Keratinocyte (primary cell): ENCODE measurements around the gene CDH22. TPM values are rescaled to one million over a fixed set of nuclear protein-coding genes. Genes with fewer than 3 reads are reported as not detected.

Experiments used
- DNase-seq: peaks from one replicate; pipeline ENCODE4 v3.0.0-alpha.2; 2011; ENCODE audit warnings: low read depth, missing footprints, low spot score
- FAIRE-seq: peaks from 2 replicates; lab custom pipeline; 2011; peaks lifted over from hg19 to GRCh38; lab: Jason Lieb, UNC
- H2AFZ ChIP-seq: 2 replicates; pipeline ENCODE4 v1.6.0; 2012; ENCODE audit warnings: low read length, control low read depth, inconsistent platforms; ENCODE audit not compliant: control insufficient read depth
- H3K27ac ChIP-seq: 2 replicates; pipeline ENCODE4 v1.5.1; 2011; ENCODE audit warnings: low read length; ENCODE audit not compliant: control insufficient read depth, insufficient read depth
- H3K27me3 ChIP-seq: 3 replicates; pipeline ENCODE4 v1.6.0; 2011; ENCODE audit warnings: low read length; ENCODE audit not compliant: control insufficient read depth, insufficient read depth; ENCODE audit errors: extremely low read depth
- H3K36me3 ChIP-seq, 2 experiments: 2 replicates in 1 of 2; 3 replicates in 1 of 2; pipeline ENCODE4 v1.5.1; 2011; ENCODE audit warnings: low read length in 2 of 2, mild to moderate bottlenecking in 1 of 2; ENCODE audit not compliant: control insufficient read depth in 2 of 2, insufficient read depth in 2 of 2; ENCODE audit errors: extremely low read depth in 1 of 2
- H3K4me1 ChIP-seq: 3 replicates; pipeline ENCODE4 v1.5.1; 2011; ENCODE audit warnings: low read length; ENCODE audit not compliant: control insufficient read depth, insufficient read depth; ENCODE audit errors: extremely low read depth
- H3K4me2 ChIP-seq: 3 replicates; pipeline ENCODE4 v1.6.0; 2011; ENCODE audit warnings: low read depth, low read length; ENCODE audit not compliant: control insufficient read depth, insufficient read depth; ENCODE audit errors: extremely low read depth
- H3K4me3 ChIP-seq, 3 experiments: fragments of 200-600 bp in 1 of 3; sonication (generic) in 1 of 3; 2 replicates in 2 of 3; 3 replicates in 1 of 3; pipeline ENCODE4 v1.5.1; 2011 to 2016; ENCODE audit warnings: low read length in 3 of 3, mild to moderate bottlenecking in 3 of 3, control low read depth in 2 of 3, inconsistent platforms in 1 of 3, low read depth in 1 of 3, mixed read lengths in 1 of 3, mixed run types in 1 of 3, moderate library complexity in 1 of 3; ENCODE audit not compliant: control insufficient read depth in 2 of 3, insufficient read depth in 2 of 3; ENCODE audit errors: extremely low read depth in 1 of 3
- H3K79me2 ChIP-seq: 2 replicates; pipeline ENCODE4 v1.6.0; 2012; ENCODE audit warnings: low read length; ENCODE audit not compliant: control insufficient read depth, insufficient read depth
- H3K9ac ChIP-seq: 3 replicates; pipeline ENCODE4 v1.6.0; 2011; ENCODE audit warnings: low read length; ENCODE audit not compliant: control insufficient read depth, insufficient read depth; ENCODE audit errors: extremely low read depth
- H3K9me1 ChIP-seq: 3 replicates; pipeline ENCODE4 v1.6.0; 2011; ENCODE audit warnings: low read length; ENCODE audit not compliant: control insufficient read depth, insufficient read depth; ENCODE audit errors: extremely low read depth
- H3K9me3 ChIP-seq: 2 replicates; pipeline ENCODE4 v1.5.1; 2012; ENCODE audit warnings: low read depth, low read length; ENCODE audit not compliant: control insufficient read depth
- H4K20me1 ChIP-seq: 3 replicates; pipeline ENCODE4 v1.6.0; 2011; ENCODE audit warnings: low read length; ENCODE audit not compliant: control insufficient read depth, insufficient read depth; ENCODE audit errors: extremely low read depth
- CTCF ChIP-seq, 3 experiments: IDR thresholded peaks in 1 of 3; conservative IDR thresholded peaks in 1 of 3; optimal IDR thresholded peaks in 1 of 3; 2 replicates in 2 of 3; 3 replicates in 1 of 3; pipeline versions ENCODE3 to v1.5.1; 2011; ENCODE audit warnings: low read length in 3 of 3, mild to moderate bottlenecking in 3 of 3, moderate library complexity in 2 of 3, control low read depth in 1 of 3, inconsistent platforms in 1 of 3; ENCODE audit not compliant: insufficient read depth in 2 of 3; ENCODE audit errors: extremely low read depth in 1 of 3
- EZH2 ChIP-seq: IDR thresholded peaks from one replicate; pipeline ENCODE4 v1.6.1; 2012; ENCODE audit warnings: inconsistent platforms, mild to moderate bottlenecking, low read length, moderate library complexity
- dilution Hi-C: fragments of 300-500 bp; cut with MboI; formaldehyde crosslinking; loops from one replicate; pipeline ENCODE4 v1.7.0; 2020; ENCODE audit warnings: low sequenced_read_pairs; ENCODE audit not compliant: extremely low pct_ligation_motif_present
- polyA plus RNA-seq, 5 experiments: library from polyadenylated mRNA; depleted of rRNA in 3 of 5; stranded (reverse) in 3 of 5; stranded (forward) in 1 of 5; unstranded in 1 of 5; fragments of >200 nt; gene quantifications; 1 replicate in 1 of 5; 2 replicates in 3 of 5; 3 replicates in 1 of 5; pipeline versions ENCODE4 v1.2.1 to v1.2.3, GENCODE V29; 2011 to 2012; ENCODE audit warnings: missing spikeins in 2 of 5, low read depth in 1 of 5, low replicate concordance in 1 of 5

Gene CDH22
- polyA plus RNA-seq, 1 donor (not counting 4 experiments of a cell fraction or from before 2014, with no cell fraction given) = not detected

GRCh38 chr20:46252352-46253091 lies 55.8 kb downstream of the CDH22 start:
- Histone ChIP-seq H3K9me1 (no peaks in the 10 kb centered on the region), H3K4me2 (no peak overlapping the region), H3K27ac (no peak overlapping the region), H3K27me3 (no peaks in the 10 kb centered on the region), H3K4me3 (no peak overlapping the region), H3K4me1 (peaks cover 9% of the 10 kb centered on the region), H3K9ac (no peak overlapping the region), H4K20me1 (no peaks in the 10 kb centered on the region), H3K9me3 (no peaks in the 10 kb centered on the region), H3K36me3 (no peaks in the 10 kb centered on the region), H3K79me2 (no peaks in the 10 kb centered on the region), H2AFZ (no peak overlapping the region)
- dilution Hi-C loops = no loop called here
- DNase-seq (no peak), FAIRE-seq (no peak)
- no peak for TF ChIP-seq CTCF (optimal IDR thresholded peaks at IDR 0.05 in 1 of 3, IDR thresholded peaks at IDR 0.05 in 1 of 3, conservative IDR thresholded peaks at IDR 0.05 in 1 of 3; ENCODE audit: extremely low read depth in 1 of 3, insufficient read depth in 2 of 3, low read length in 3 of 3)
- TF ChIP-seq EZH2 = no peak

GRCh38 chr20:46251211-46251673 lies 57.1 kb downstream of the CDH22 start:
- Histone ChIP-seq H3K36me3 (no peaks in the 10 kb centered on the region), H3K4me1 (peaks cover 9% of the 10 kb centered on the region), H3K27ac (no peak overlapping the region), H2AFZ (no peak overlapping the region), H3K9me3 (no peaks in the 10 kb centered on the region), H3K79me2 (no peaks in the 10 kb centered on the region), H4K20me1 (no peaks in the 10 kb centered on the region), H3K9me1 (no peaks in the 10 kb centered on the region), H3K9ac (no peak overlapping the region), H3K27me3 (no peaks in the 10 kb centered on the region), H3K4me2 (no peak overlapping the region), H3K4me3 (no peak overlapping the region)
- DNase-seq (no peak), FAIRE-seq (no peak)
- TF ChIP-seq CTCF (optimal IDR thresholded peaks at IDR 0.05 in 1 of 3, IDR thresholded peaks at IDR 0.05 in 1 of 3, conservative IDR thresholded peaks at IDR 0.05 in 1 of 3; ENCODE audit: extremely low read depth in 1 of 3, insufficient read depth in 2 of 3, low read length in 3 of 3) (no peak), EZH2 (no peak)
- dilution Hi-C loops = no loop called here
